Calu3 (cell line): ENCODE data around the gene NOX4. TPM values are rescaled to one million over a fixed set of nuclear protein-coding genes. Genes with fewer than 3 reads are reported as not detected.

Experiments
- BruUV-seq: library from RNA; stranded (reverse); fragments of 400-500 nt; replicated peaks from 2 replicates; lab custom pipeline; 2021; lab: Mats Ljungman, UMichigan
- CTCF ChIA-PET: fragments of 300-600 bp; sonication (Branson Sonifier 250); formaldehyde crosslinking; loops from one replicate; lab custom pipeline; 2022; ENCODE audit warnings: antibody characterized with exemption; lab: Charles Lee
- DNase-seq: peaks from one replicate; pipeline ENCODE4 v3.0.0; 2022
- H3K27ac Mint-ChIP-seq: one replicate; pipeline ENCODE4 v1.8.0; 2022; ENCODE audit warnings: mixed read lengths; ENCODE audit not compliant: unreplicated experiment
- H3K27me3 Mint-ChIP-seq: one replicate; pipeline ENCODE4 v1.8.0; 2022; ENCODE audit warnings: mixed read lengths; ENCODE audit not compliant: unreplicated experiment
- H3K36me3 Mint-ChIP-seq: one replicate; pipeline ENCODE4 v1.8.0; 2022; ENCODE audit warnings: mild to moderate bottlenecking, moderate library complexity, mixed read lengths; ENCODE audit not compliant: insufficient read depth, unreplicated experiment
- H3K4me1 Mint-ChIP-seq: one replicate; pipeline ENCODE4 v1.8.0; 2022; ENCODE audit warnings: mild to moderate bottlenecking, low read depth, mixed read lengths; ENCODE audit not compliant: unreplicated experiment
- H3K4me3 Mint-ChIP-seq: one replicate; pipeline ENCODE4 v1.8.0; 2022; ENCODE audit warnings: mild to moderate bottlenecking, low read depth, moderate library complexity, mixed read lengths; ENCODE audit not compliant: unreplicated experiment
- H3K9me3 Mint-ChIP-seq: one replicate; pipeline ENCODE4 v1.8.0; 2022; ENCODE audit warnings: low read depth, mixed read lengths; ENCODE audit not compliant: unreplicated experiment
- CTCF ChIP-seq: fragments of 200-600 bp; IDR thresholded peaks from one replicate; pipeline ENCODE4 v1.8.0; 2022; ENCODE audit warnings: antibody characterized with exemption; ENCODE audit not compliant: unreplicated experiment
- intact Hi-C: fragments of 100-400 bp; cut with micrococcal nuclease; formaldehyde crosslinking; loops from one replicate; pipeline ENCODE4 v1.10.0; 2022; ENCODE audit not compliant: unreplicated experiment
- total RNA-seq: library from RNA; stranded (reverse); gene quantifications from 2 replicates; pipeline ENCODE4 v1.2.3, GENCODE V29; 2022

The NOX4 gene
- total RNA-seq, 1 experiment from 2014 or later = not detected

- H3K4me3 Mint-ChIP-seq = no peak overlapping the region
- BruUV-seq = no TSS peak
- no peaks in the 10 kb centered on the region for H3K4me1 Mint-ChIP-seq
- intact Hi-C loops = loop anchor here (2.0 kb wide), 1 partner anchor 138 kb away; no protein-coding TSS in a partner anchor
- no peaks in the 10 kb centered on the region for H3K36me3 Mint-ChIP-seq
- no peak overlapping the region for H3K27ac Mint-ChIP-seq
- no peak for TF ChIP-seq CTCF
- H3K27me3 Mint-ChIP-seq = no peaks in the 10 kb centered on the region
- no peaks in the 10 kb centered on the region for H3K9me3 Mint-ChIP-seq
- DNase-seq = peak; percentile 8
- CTCF ChIA-PET = interaction anchor here (1.5 kb wide), 1 partner anchor 137 kb away, joined by 3 read pairs; no protein-coding TSS in a partner anchor
These were observed 14.0 kb downstream of the NOX4 start for GRCh38 chr11:89477175-89477574.

DNA sequence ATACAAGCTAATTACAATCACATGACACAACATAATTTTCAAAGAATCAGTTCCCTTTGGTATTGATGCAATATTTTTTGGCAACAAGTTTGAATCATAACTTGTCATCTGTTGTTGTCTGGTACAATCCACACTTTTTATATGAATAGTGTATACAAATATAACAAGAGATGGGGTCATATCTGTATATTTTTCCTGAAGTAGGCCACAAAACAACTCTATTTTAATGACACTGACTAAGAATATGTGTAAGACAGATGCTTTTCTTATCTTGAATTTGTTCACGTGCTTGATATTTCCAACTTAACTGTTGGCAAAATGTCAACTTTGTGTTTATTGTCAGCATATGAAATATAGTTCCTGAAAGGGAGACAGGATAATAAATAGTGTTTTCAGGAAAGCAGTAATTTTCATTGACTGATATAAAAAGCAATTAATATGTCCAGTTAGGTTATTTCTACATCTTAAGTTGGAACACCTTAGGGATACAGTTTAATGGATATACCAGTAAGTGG, 27.9 kb downstream of the NOX4 start:
- Mint-ChIP-seq H3K27me3 (no peaks in the 10 kb centered on the region), H3K4me1 (no peaks in the 10 kb centered on the region), H3K9me3 (no peaks in the 10 kb centered on the region), H3K4me3 (no peak overlapping the region), H3K27ac (no peak overlapping the region), H3K36me3 (no peaks in the 10 kb centered on the region)
- no TSS peak for BruUV-seq
- DNase-seq = no peak
- intact Hi-C loops = no loop called here
- no peak for TF ChIP-seq CTCF
- CTCF ChIA-PET = no interaction called here

GRCh38 chr11:89458716-89459115, 32.5 kb downstream of the NOX4 start:
- DNase-seq = no peak
- BruUV-seq = no TSS peak
- Mint-ChIP-seq H3K9me3 (no peaks in the 10 kb centered on the region), H3K27ac (no peak overlapping the region), H3K4me3 (no peak overlapping the region), H3K27me3 (no peaks in the 10 kb centered on the region), H3K4me1 (no peaks in the 10 kb centered on the region), H3K36me3 (no peaks in the 10 kb centered on the region)
- intact Hi-C loops = no loop called here
- no peak for TF ChIP-seq CTCF
- CTCF ChIA-PET = no interaction called here

DNA sequence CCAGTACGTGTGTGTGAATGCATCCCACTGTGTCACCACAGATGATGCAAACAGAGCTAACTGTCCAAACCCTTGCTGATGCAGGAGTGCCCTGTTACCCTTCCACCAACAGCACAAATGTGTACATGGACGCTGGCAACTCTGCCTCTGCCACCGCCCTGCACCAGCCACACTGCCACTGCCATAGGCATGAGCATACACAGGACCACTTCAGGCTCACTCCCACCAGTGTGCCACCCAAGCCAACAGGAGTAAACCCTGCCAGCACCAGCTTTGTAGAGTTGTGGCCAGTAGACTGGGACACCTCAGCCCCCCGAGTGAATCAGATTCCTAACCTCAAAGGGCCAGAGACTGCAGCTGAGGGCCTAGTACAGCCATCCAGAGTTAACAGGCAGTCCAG, 34.0 kb downstream of the NOX4 start:
- TF ChIP-seq CTCF = no peak

More for the DNA sequence above, 34.0 kb downstream of the NOX4 start:
- no peaks in the 10 kb centered on the region for H3K9me3 Mint-ChIP-seq
- DNase-seq = no peak
- H3K4me1 Mint-ChIP-seq = no peaks in the 10 kb centered on the region
- CTCF ChIA-PET = no interaction called here
- BruUV-seq = no TSS peak
- no peaks in the 10 kb centered on the region for H3K27me3 Mint-ChIP-seq
- H3K27ac Mint-ChIP-seq = no peak overlapping the region
- intact Hi-C loops = no loop called here
- H3K36me3 Mint-ChIP-seq = no peaks in the 10 kb centered on the region
- H3K4me3 Mint-ChIP-seq = no peak overlapping the region
